GDM1 (cell line): Measurements from ENCODE around the gene ASTN1.
A peak's percentile ranks its signal among the peaks of the same experiment; 100 is the strongest.

Source experiments
- DNase-seq: peaks from one replicate; lab custom pipeline; 2025; lab: John Stamatoyannopoulos, UW

Gene ASTN1

DNA sequence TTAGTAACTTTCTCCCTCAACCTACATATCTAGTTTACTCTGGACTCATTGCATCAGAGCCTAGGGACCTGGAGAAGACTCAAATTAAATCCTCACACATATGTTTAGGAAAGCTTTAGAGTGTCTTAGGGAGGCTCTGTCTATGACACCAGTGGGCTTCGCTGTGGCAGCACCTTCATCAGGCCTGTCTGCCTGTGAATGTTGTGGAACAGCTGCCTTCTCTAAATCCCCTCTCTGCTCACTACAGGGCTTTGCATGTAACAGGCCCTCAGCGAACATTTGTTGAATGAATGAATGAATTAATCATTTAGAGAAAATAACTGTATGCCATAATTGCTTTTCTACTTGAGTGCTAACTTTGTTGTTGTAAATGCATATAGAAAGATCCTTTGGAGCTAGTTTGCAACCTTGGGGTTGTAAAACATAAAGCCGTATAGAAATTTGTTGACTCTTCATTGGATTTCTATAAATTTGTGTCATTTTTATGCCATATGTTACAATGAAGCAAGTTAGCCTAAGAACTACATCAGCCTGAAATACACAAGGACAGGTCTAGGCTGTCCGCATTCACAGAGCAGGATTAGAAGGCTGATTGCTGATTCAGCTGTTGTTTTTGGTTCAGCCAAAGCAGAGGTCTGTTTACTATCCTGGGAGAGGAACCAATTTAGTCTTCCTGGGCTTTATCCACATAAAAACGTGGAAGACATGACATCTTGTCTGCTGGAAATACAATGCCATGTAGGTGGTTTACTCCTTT is 238.0 kb downstream of the ASTN1 start:
- DNase-seq: no peak

DNA sequence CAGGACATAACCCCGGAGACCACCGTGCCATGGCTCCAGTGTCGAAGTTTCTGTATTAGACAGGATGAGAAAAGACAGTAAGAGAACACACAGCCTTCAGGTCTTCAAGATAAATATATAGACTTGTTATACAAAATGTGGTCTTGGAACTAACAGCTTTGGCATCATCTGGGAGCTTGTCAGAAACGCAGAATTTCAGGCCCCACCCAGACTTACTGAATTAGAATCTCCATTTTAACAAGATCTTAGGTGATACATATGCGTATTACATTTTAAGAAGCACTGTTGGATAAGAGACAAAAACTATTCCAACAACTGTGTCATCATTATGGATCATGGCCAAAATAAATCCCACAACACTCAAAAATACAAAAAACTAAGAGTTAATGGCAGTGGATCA is 239.3 kb downstream of the ASTN1 start:
- DNase-seq: no peak

DNA sequence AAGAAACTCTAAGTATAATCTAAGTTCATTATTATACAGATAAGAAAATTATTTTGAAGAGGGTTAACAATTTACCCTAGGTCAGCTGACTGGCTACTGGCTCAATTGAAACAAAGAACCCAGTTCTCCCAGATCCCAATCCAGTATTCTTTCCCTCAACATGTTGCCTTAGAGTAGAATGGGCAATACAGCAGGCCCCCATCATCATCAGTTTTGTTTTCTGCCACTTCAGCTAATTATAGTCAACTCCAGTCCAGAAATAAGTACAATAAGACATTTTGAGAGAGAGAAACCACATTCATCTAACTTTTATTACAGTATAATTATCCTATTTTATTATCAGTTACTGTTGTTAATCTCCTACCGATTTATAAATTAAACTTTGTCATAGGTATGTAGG is 241.2 kb downstream of the ASTN1 start:
- DNase-seq: no peak

DNA sequence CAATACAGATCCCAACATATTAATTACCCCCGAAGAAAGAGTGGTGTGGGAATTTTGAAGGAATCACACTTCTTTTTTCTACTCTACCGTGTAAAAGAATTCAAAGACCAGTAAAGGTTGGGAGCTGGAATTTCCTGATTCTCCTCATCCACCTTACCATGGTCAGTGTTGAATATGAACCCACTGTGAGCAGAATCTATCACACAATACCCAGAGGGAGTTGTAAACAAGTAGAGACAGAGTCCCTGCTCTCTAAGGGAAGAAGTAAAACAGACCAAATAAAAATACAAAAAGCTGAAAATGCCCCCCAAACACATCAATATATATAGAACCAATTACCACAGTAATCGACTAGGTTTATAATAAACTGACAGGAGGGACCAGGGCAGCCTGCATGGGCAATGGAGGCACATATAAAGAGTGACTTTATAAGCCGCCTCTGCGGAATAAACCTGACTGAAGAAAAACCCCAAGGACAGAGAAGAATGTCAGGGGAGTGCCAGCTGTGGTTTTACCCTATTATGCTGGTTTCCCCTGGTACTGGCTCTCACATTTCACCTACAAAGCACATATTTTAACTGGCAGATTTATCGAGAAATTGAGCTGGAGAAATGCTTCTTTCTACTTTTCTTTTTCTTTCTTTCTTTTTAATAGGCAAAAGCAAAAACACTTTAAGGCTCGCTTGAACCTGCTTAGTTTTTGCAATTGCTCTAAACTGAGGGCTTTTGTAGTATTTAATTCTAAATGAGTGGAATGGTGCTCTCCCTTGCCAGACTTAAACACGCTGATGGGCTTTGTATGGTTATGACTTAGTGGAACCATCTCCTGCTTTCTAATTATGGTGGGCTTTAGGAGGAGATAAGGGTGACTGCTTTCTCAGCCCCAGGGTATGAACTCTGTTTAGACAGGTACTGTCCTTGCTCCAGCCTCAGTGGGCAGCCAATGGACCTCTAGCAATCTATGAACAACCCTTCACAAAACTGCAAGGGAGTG is 244.8 kb downstream of the ASTN1 start:
- DNase-seq: no peak

DNA sequence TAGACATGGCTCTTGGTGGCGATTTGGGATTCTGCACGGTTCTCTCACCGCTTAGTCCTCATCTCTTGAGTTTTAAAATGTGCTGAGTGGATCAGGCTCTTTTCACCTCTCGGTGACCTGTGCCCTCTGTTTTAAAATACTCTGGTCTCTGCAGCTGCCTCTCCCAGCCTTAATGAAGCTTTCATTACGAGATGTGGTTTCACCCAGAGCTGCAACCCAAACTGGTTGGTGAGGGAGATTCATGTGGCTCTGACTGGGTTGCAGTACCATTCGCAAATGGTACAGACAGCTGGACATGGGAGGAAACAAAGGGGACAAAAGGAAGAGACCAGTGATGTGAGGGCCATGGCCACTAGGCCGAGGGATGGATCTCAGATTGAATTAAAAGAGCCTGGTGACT is 258.9 kb downstream of the ASTN1 start:
- no peak for DNase-seq

DNA sequence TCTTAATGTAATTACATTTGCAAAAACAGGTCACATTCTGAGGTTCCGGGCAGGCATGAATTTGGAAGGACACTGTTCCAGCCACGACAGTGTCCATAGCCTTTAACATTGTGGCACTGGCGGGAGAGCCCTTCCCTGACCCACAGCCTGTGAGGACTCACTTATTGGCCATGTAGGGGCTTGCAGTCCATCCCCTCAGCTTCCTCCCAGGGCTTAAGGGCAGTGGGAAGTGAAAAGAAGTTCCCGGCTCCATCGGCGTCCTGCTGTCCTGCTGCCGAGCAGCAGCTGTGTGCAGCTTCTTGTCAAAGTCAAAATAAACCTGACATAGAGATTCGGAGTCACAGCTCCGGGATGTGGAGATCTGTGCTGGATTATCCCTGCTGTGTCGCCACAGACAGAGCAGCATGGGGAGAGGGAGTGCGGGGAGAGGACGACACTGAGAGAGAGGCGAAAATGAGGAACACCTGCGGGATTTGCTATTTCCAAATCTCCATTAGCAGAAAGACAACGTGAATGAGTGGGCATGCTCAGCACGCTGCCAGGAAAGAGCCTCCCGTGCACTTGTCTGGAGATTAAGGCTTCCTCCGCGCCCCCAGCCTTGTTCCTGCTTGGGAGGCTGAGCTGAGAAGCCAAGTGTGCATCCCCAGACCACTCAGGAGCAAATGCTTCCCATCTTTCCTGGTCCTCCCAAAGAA is 260.3 kb downstream of the ASTN1 start:
- DNase-seq: no peak

DNA sequence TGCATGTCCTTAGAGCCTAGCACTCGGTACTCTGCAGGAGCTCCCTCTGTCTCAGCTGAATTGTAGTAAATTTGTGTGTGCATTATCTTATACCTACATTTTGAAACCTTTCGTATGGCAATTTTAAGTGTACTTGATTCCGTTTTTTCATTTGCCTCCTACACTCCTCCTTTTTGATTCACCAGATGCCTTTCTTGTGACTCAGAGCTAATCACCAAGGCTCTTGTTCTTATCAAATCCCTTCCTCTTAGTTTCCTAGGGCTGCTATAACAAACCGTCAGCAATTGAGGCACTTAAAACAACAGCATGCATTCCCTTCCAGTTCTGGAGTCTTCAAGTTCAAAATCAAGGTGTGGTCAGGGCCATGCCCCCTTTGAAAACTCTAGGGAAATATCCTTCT is 261.0 kb downstream of the ASTN1 start:
- no peak for DNase-seq

DNA sequence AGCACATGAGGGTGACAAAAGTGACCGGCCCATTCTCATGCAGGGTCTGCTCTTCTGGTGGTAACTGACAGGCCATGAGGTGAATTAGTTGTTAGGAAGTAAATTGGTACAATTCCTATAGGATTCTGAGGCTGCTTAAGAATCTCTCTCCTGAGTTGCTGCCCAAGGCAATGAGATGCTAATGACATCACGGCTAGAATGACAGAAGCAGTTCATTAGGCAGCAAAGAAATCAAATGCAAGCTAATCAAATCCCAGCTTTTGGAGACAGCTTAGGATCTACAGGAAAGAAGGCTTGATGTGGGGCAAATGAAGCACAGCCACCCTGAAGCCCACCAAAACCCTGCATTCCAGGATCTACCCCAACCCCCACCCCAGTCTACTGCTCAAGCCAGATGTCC is 265.2 kb downstream of the ASTN1 start:
- DNase-seq: no peak

DNA sequence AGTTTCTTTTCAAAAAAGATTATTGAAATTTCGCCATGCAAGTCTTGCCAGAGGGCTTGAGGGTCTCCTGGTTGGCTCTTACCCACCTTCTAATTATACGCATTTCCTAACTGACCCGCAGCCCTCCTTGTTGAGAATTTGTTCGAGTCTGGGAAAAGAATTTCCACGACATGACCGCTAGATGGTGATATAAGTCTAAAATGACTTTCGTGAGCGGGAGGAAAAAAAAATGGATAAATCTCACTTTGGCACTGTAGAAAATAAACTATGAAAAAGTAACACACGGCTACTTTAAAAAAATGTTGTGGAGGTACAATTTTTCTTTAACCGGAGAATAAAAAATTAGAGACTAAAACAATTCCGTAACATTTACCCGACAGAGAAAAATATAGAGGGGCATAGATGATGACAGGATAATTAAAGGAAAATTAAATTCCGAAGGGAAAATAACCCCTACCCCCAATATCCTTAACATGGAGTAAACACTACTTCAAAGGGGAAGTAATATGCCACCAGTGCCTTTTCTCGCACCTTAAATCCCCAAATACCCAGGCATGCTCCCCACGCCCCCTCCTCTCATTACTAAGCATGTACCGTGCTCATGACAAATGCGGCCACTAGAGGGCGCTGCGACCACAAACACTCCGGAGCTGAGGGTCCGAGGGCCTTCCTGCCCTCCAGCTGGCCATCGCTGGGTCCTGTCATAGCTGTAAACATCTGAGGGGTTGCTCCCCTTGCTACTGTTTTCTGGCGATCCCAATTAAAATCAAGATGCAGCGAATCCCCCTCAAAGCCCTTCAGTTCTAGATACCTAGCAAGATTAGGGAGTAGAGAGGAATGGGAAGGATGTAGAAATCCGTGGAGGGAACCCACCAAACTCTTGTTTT is 266.9 kb downstream of the ASTN1 start:
- DNase-seq: peak; percentile 6

DNA sequence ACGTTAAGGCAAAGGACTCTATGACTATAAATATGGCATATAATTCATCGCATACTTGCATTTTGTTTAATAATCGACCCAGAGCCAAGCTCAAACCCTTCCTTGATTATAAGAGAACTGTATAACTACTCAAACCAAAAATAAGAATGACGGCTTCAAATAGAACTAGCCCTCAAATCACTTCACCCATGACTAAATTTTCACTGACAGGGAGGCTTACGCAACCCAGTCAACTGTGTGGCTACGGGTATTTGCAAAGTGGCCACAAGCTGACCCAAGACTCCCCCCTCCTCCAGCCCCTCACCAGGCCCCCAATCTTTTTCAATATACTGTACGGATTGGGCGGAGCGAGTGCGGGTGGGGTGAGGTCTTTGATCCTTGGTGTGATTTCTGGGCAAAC is 268.3 kb downstream of the ASTN1 start:
- no peak for DNase-seq

DNA sequence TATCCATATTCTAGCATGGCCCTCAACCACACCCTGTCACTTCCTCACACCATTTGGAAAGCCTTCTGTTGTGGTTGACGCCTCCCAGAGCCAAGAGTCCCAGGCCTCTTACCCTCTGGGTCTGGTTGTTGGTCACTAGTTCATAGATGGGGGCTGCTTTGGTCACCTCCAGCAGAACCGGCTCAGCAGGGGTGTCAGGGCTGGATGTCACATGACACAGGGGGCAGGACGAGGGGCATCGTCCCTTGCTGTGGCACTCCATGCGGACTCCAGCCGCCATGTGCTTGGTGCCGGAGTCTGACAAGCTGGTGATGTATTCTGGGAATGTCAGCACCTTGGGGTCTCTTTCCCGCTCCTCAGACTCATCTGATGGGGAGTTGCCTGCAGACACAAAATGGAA is 270.1 kb downstream of the ASTN1 start:
- no peak for DNase-seq

DNA sequence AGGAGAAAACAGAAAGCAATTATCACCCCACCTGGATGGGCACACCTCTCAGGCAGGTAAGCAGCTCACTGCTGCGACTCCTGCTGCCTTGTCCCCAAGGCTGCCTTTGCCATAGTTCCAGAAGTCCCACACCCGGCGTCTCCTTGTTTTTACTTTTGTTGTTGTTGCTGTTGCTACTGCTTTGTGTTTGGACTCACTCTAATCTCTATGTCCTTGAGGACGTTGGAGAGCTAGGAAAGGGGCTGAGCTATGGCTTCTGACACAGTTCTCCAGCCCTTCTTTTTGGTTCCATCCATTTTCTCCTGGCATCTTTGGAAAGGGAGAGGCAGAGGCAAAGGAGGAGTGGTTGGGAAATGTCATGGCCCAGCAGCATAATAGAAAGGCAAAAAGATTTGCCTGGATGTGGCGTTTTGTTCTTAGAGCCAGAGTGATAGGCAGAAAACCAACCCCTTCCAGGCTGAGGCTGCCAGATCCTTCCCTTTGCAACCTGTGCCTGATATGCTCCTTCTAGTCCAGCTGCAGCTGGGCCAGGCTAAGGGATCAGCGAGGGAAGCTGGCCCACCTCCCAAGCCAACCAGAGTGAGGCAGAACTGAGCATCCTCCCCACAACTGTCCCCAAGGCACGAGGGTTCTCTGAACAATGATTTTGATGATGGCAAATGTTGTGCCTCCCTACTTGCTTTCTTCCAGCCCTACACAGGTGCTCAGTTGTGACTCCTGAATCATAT is 270.7 kb downstream of the ASTN1 start:
- no peak for DNase-seq

DNA sequence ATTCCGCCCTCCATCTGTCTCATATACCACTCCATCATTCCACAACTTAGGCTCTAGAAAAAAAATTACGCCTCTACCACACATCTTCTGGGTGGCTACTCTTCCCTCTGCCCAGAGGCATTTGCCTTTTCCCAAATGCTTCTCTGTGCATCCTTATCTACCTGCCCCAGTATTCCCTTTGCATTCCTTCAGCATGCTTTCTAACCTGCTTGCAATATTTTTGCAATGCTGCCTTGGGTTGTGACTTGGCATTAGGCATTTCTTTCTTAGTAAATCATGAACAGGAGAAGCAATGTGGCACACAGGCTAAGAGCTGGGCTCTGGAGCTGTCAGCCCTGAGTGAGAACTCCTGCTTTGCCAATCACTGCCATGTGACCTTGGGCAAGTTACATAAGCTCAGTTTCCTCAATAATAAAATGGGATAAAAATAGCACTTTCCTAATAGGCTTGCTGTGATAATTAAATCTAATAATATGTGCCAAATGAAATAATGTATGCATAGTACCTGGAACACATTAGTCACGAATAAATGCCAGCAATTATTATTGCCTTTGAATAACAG is 276.0 kb downstream of the ASTN1 start:
- DNase-seq: no peak

DNA sequence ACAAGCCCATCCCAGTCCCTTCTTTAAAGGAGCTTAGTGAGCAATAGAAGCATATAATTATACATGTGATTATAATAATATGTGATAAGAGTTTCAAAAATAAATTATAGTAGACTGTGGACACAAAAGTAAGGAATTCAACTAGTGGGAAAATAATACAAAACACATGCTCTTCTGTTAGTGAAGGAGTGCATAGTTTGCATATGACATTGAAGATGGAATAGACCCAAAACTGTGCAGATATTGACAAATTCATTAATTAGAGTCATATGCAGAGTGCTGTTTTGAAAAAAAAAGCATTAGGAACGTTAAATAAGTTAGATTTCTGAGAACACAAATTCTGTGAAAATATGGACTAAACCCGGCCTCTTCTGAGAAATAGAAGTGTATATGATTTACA is 278.8 kb downstream of the ASTN1 start:
- DNase-seq: no peak

DNA sequence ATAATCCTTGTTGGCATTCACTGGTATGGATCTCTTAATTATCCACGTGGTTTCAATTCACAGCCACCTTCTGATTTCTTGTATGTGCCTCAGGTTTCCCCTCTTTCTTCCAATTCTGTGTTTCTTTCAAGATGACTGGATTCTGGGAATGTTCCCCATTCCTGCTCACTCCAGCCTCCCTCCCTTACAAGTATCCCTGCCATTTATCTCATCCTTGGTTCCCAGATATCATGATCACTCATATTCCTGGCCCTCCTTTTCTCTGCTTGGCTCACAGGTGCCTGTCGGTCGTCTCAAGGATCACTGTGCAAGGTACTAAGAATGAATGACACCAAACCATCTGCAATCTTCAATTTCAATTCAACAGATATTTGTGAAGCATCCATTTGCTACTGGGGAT is 279.2 kb downstream of the ASTN1 start:
- DNase-seq: no peak

DNA sequence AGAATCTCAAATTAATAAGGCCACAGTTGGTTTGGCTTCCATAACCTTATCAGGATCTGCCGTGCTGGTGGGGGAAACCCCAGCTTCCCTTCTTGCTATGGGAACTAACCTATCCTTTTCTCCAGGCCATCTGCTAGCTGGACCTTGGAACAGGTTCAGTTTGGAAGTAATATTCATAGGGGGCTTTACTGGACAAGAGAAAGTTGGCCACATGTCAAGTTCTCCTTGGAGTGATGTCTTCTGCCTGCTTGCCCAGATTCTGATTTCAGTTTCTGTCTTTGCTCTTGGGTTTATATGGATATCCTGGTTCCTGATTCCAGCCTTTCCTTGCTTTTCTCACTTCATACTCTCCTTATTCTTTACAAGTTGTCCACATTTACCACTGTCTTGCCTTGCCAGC is 279.6 kb downstream of the ASTN1 start:
- DNase-seq: no peak

DNA sequence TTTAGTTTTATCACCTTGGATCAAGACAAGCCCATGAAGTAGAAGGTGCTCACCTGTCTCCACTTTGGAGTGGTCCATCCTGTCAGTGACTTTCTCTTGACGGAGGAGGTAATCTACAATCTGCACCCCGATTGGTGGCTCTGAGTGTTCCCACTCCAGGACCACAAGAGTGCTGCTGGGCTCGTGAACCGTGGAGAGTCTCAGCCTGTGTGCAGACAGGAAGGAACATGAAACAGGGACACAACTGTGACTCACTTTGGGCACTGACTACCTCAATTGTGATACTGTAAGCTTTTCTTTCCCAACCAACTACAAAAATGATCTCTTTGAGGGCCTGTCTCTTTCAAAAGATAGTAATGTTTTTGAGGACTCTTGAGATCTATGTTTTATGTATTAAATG is 280.2 kb downstream of the ASTN1 start:
- no peak for DNase-seq

DNA sequence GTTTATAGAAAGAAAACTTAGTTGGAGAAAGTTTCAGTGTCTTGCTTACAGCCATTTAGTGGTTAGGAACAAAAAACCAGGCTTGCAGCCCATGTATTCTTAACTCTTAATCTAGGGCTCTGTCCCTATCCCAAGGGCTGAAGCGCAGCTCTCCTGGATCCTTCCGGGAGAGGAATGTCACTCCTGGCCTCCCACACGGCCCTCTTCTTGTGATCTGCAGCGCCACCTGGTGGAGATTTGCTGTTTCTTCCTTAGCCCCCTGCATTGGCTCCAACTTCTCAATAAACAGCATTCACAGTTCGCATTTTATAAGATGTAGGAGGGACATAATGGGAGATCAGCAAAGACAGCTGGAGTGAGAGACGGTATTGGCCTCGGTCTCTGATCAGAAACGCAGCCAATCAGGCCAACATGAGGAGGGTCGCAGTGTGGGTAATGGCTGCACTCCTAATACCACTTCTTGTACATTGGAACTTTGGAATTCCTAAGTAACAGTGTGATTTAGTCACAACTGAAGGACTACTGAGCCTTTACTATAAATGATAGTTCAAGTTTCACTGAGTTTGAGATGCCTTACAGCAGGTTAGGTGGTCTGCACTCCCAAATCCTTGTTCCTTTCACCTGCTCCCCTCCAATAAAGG is 283.4 kb downstream of the ASTN1 start:
- DNase-seq: no peak

DNA sequence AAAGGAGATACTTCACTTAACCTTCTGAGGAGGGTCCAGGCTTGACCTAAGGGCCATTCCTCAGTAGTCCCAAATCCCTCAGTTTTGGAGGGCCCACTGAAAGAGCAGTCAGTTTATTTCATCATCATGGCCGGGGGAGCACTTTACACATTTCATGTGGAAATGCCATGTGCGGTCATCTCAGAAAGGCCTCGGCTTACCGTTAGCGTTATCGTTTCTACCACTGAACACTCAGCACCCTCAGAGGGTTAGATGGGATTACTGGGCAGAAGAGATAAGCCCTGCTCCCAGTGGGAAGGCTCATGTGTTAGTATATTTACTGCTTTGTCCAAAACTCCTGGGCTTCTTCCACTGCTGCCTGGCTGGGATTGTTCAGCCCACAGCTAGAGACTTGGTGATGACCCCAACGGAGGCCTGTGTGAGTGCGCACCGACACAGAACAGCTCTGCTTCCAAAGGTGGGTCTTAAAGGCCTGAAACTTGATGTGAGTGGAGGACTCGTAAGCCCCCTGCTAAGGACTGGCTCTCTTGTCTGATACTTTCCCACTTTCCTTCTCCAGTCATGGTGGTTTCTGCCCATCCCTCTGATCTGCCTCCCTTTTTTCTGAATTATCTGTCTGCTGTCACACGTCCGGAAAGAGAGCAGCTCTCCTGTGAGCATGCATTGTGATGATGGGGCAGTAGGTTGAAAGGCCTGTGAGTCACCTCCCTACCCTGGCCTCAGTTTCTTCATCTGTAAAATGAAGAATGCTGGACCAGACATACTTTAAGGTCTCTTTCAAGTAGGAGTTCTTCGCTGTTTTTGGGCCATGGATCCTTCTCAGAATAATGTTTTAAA is 284.5 kb downstream of the ASTN1 start:
- DNase-seq: no peak
